ENCODE measurements around the gene EHD3.

The EHD3 gene

GRCh38 chr2:31269087-31269486 is 35.1 kb downstream of the EHD3 start:
- Histone ChIP-seq H3K9ac (ENCODE audit: low read depth, low read length, poor library complexity) (no peak overlapping the region), H3K79me1 (ENCODE audit: low read depth, low read length) (no peaks in the 10 kb centered on the region), H3K18ac (ENCODE audit: low read length) (no peak overlapping the region), H2BK12ac (ENCODE audit: low read length) (no peak overlapping the region), H3K4me3 (ENCODE audit: low read length in 2 of 2) (no peak overlapping the region), H3K4me2 (ENCODE audit: insufficient read depth, low read length, poor library complexity, severe bottlenecking) (no peak overlapping the region), H2BK5ac (ENCODE audit: low read length) (no peak overlapping the region), H3K9me3 (replicated peaks in 1 of 2; ENCODE audit: control insufficient read depth in 2 of 2, insufficient read depth in 1 of 2, low read depth in 1 of 2, low read length in 2 of 2) (no peaks in the 10 kb centered on the region), H2BK120ac (ENCODE audit: low read depth, low read length) (no peak overlapping the region), H2BK15ac (ENCODE audit: low read length) (no peak overlapping the region), H3K23ac (ENCODE audit: low read depth, low read length, poor library complexity) (no peak overlapping the region), H2AFZ (ENCODE audit: low read length) (no peak overlapping the region), H3K14ac (ENCODE audit: low read length) (no peak overlapping the region), H3K36me3 (replicated peaks in 1 of 2; ENCODE audit: control insufficient read depth in 2 of 2, insufficient read depth in 2 of 2, low read length in 2 of 2) (no peaks in the 10 kb centered on the region), H3K4me1 (ENCODE audit: control insufficient read depth in 2 of 2, insufficient read depth in 1 of 2, low read depth in 1 of 2, low read length in 2 of 2) (no peaks in the 10 kb centered on the region), H3K4ac (ENCODE audit: low read length) (no peak overlapping the region), H4K91ac (ENCODE audit: low read depth, low read length, poor library complexity) (no peak overlapping the region), H2AK5ac (ENCODE audit: low read depth, low read length) (no peak overlapping the region), H4K8ac (ENCODE audit: low read depth, low read length) (no peak overlapping the region), H3K27me3 (ENCODE audit: control insufficient read depth in 3 of 3, insufficient read depth in 3 of 3, low read depth in 1 of 3, low read length in 3 of 3) (peaks cover 0 to 4% (median 0%) of the 10 kb centered on the region in 3 experiments), H3K27ac (replicated peaks; ENCODE audit: low read length) (no peak overlapping the region)
- DNase-seq (ENCODE audit: low spot score): no peak
- WGBS, 2 donors (ENCODE audit: extremely low coverage in 2 of 2, insufficient read length in 2 of 2, insufficient replicate concordance in 1 of 2): no CpG with 5 or more reads among the region's 4 CpGs

DNA sequence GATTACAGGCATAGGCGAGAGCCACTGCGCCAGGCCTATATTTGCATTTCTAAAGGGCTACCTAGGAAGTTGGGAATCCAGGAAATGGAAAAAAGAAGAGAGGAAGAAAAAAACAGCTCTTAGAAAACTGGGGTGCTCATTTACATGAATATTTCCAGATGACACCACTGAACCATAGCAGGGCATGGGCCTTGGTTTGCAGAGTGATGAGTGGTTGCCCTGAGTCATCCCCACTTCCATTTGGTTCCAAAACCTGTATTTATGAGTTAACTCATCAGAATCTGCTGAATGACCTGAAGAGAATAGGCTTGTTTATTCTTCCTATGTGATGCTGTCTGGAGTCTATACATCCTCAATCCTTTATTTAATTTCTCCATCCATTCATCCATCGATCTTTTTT is 36.2 kb downstream of the EHD3 start:
- peaks cover 0 to 4% (median 0%) of the 10 kb centered on the region in 3 experiments for H3K27me3 ChIP-seq (ENCODE audit: control insufficient read depth in 3 of 3, insufficient read depth in 3 of 3, low read depth in 1 of 3, low read length in 3 of 3)
- H2AK5ac ChIP-seq (ENCODE audit: low read depth, low read length): no peak overlapping the region
- H2BK12ac ChIP-seq (ENCODE audit: low read length): no peak overlapping the region
- H3K9me3 ChIP-seq (replicated peaks in 1 of 2; ENCODE audit: control insufficient read depth in 2 of 2, insufficient read depth in 1 of 2, low read depth in 1 of 2, low read length in 2 of 2): no peaks in the 10 kb centered on the region
- H3K18ac ChIP-seq (ENCODE audit: low read length): no peak overlapping the region
- no peak overlapping the region for H4K91ac ChIP-seq (ENCODE audit: low read depth, low read length, poor library complexity)
- no peak for DNase-seq (ENCODE audit: low spot score)
- H3K27ac ChIP-seq (replicated peaks; ENCODE audit: low read length): no peak overlapping the region
- H4K8ac ChIP-seq (ENCODE audit: low read depth, low read length): no peak overlapping the region
- H3K4ac ChIP-seq (ENCODE audit: low read length): no peak overlapping the region
- H3K9ac ChIP-seq (ENCODE audit: low read depth, low read length, poor library complexity): no peak overlapping the region
- H3K4me2 ChIP-seq (ENCODE audit: insufficient read depth, low read length, poor library complexity, severe bottlenecking): no peak overlapping the region
- no CpG with 5 or more reads among the region's 3 CpGs for WGBS, 2 donors (ENCODE audit: extremely low coverage in 2 of 2, insufficient read length in 2 of 2, insufficient replicate concordance in 1 of 2)
- H3K36me3 ChIP-seq (replicated peaks in 1 of 2; ENCODE audit: control insufficient read depth in 2 of 2, insufficient read depth in 2 of 2, low read length in 2 of 2): no peaks in the 10 kb centered on the region
- H2AFZ ChIP-seq (ENCODE audit: low read length): no peak overlapping the region
- no peak overlapping the region for H3K4me3 ChIP-seq (ENCODE audit: low read length in 2 of 2)
- no peak overlapping the region for H3K23ac ChIP-seq (ENCODE audit: low read depth, low read length, poor library complexity)
- no peak overlapping the region for H3K14ac ChIP-seq (ENCODE audit: low read length)
- no peak overlapping the region for H2BK5ac ChIP-seq (ENCODE audit: low read length)
- no peaks in the 10 kb centered on the region for H3K79me1 ChIP-seq (ENCODE audit: low read depth, low read length)
- H2BK120ac ChIP-seq (ENCODE audit: low read depth, low read length): no peak overlapping the region
- no peak overlapping the region for H2BK15ac ChIP-seq (ENCODE audit: low read length)
- no peaks in the 10 kb centered on the region for H3K4me1 ChIP-seq (ENCODE audit: control insufficient read depth in 2 of 2, insufficient read depth in 1 of 2, low read depth in 1 of 2, low read length in 2 of 2)

- H2BK12ac ChIP-seq (ENCODE audit: low read length): no peak overlapping the region
- no peaks in the 10 kb centered on the region for H3K4me1 ChIP-seq (ENCODE audit: control insufficient read depth in 2 of 2, insufficient read depth in 1 of 2, low read depth in 1 of 2, low read length in 2 of 2)
- WGBS, 2 donors (ENCODE audit: extremely low coverage in 2 of 2, insufficient read length in 2 of 2, insufficient replicate concordance in 1 of 2): no CpG with 5 or more reads among the region's 7 CpGs
- H4K8ac ChIP-seq (ENCODE audit: low read depth, low read length): no peak overlapping the region
- no peak overlapping the region for H3K4me3 ChIP-seq (ENCODE audit: low read length in 2 of 2)
- H3K9ac ChIP-seq (ENCODE audit: low read depth, low read length, poor library complexity): no peak overlapping the region
- H3K23ac ChIP-seq (ENCODE audit: low read depth, low read length, poor library complexity): no peak overlapping the region
- H3K18ac ChIP-seq (ENCODE audit: low read length): no peak overlapping the region
- H3K9me3 ChIP-seq (replicated peaks in 1 of 2; ENCODE audit: control insufficient read depth in 2 of 2, insufficient read depth in 1 of 2, low read depth in 1 of 2, low read length in 2 of 2): no peaks in the 10 kb centered on the region
- H3K27ac ChIP-seq (replicated peaks; ENCODE audit: low read length): no peak overlapping the region
- H2BK120ac ChIP-seq (ENCODE audit: low read depth, low read length): no peak overlapping the region
- no peaks in the 10 kb centered on the region for H3K36me3 ChIP-seq (replicated peaks in 1 of 2; ENCODE audit: control insufficient read depth in 2 of 2, insufficient read depth in 2 of 2, low read length in 2 of 2)
- H3K79me1 ChIP-seq (ENCODE audit: low read depth, low read length): no peaks in the 10 kb centered on the region
- H3K27me3 ChIP-seq (ENCODE audit: control insufficient read depth in 3 of 3, insufficient read depth in 3 of 3, low read depth in 1 of 3, low read length in 3 of 3): peaks cover 0 to 4% (median 0%) of the 10 kb centered on the region in 3 experiments
- H2AK5ac ChIP-seq (ENCODE audit: low read depth, low read length): no peak overlapping the region
- no peak overlapping the region for H2BK15ac ChIP-seq (ENCODE audit: low read length)
- H3K14ac ChIP-seq (ENCODE audit: low read length): no peak overlapping the region
- no peak overlapping the region for H3K4me2 ChIP-seq (ENCODE audit: insufficient read depth, low read length, poor library complexity, severe bottlenecking)
- H3K4ac ChIP-seq (ENCODE audit: low read length): no peak overlapping the region
- no peak overlapping the region for H2BK5ac ChIP-seq (ENCODE audit: low read length)
- no peak for DNase-seq (ENCODE audit: low spot score)
- no peak overlapping the region for H4K91ac ChIP-seq (ENCODE audit: low read depth, low read length, poor library complexity)
- H2AFZ ChIP-seq (ENCODE audit: low read length): no peak overlapping the region
Observed at GRCh38 chr2:31270822-31271231, 36.9 kb downstream of the EHD3 start.

- Histone ChIP-seq H3K4me3 (ENCODE audit: low read length in 2 of 2) (no peak overlapping the region), H3K9me3 (replicated peaks in 1 of 2; ENCODE audit: control insufficient read depth in 2 of 2, insufficient read depth in 1 of 2, low read depth in 1 of 2, low read length in 2 of 2) (no peaks in the 10 kb centered on the region), H2BK12ac (ENCODE audit: low read length) (no peak overlapping the region), H3K27ac (replicated peaks; ENCODE audit: low read length) (no peak overlapping the region), H4K91ac (ENCODE audit: low read depth, low read length, poor library complexity) (no peak overlapping the region), H3K79me1 (ENCODE audit: low read depth, low read length) (no peaks in the 10 kb centered on the region), H2BK5ac (ENCODE audit: low read length) (no peak overlapping the region), H3K36me3 (replicated peaks in 1 of 2; ENCODE audit: control insufficient read depth in 2 of 2, insufficient read depth in 2 of 2, low read length in 2 of 2) (no peaks in the 10 kb centered on the region), H3K14ac (ENCODE audit: low read length) (no peak overlapping the region), H2BK15ac (ENCODE audit: low read length) (no peak overlapping the region), H2AFZ (ENCODE audit: low read length) (no peak overlapping the region), H3K4ac (ENCODE audit: low read length) (no peak overlapping the region), H3K18ac (ENCODE audit: low read length) (no peak overlapping the region), H4K8ac (ENCODE audit: low read depth, low read length) (no peak overlapping the region), H3K23ac (ENCODE audit: low read depth, low read length, poor library complexity) (no peak overlapping the region), H3K4me2 (ENCODE audit: insufficient read depth, low read length, poor library complexity, severe bottlenecking) (no peak overlapping the region), H2BK120ac (ENCODE audit: low read depth, low read length) (no peak overlapping the region), H3K27me3 (ENCODE audit: control insufficient read depth in 3 of 3, insufficient read depth in 3 of 3, low read depth in 1 of 3, low read length in 3 of 3) (peaks cover 0 to 9% (median 0%) of the 10 kb centered on the region in 3 experiments), H3K9ac (ENCODE audit: low read depth, low read length, poor library complexity) (no peak overlapping the region), H3K4me1 (ENCODE audit: control insufficient read depth in 2 of 2, insufficient read depth in 1 of 2, low read depth in 1 of 2, low read length in 2 of 2) (peaks cover 0 to 2% of the 10 kb centered on the region in 2 donors), H2AK5ac (ENCODE audit: low read depth, low read length) (no peak overlapping the region)
- WGBS, 2 donors (ENCODE audit: extremely low coverage in 2 of 2, insufficient read length in 2 of 2, insufficient replicate concordance in 1 of 2): no CpG with 5 or more reads among the region's 4 CpGs
- no peak for DNase-seq (ENCODE audit: low spot score)
Observed at GRCh38 chr2:31271851-31272267, 37.9 kb downstream of the EHD3 start.

Measured in neuronal stem cell (in vitro differentiated cells).